SKM-1 treated with dmso at 0.1 percent for 144 hours (cell line): ENCODE results near the gene TPP2.

Source experiments
- DNase-seq: peaks from one replicate; lab custom pipeline; 2025; ENCODE audit not compliant: unreplicated experiment; lab: John Stamatoyannopoulos, UW

Gene TPP2

GRCh38 chr13:102651892-102652291, 55.1 kb downstream of the TPP2 start:
- DNase-seq: no peak

DNA sequence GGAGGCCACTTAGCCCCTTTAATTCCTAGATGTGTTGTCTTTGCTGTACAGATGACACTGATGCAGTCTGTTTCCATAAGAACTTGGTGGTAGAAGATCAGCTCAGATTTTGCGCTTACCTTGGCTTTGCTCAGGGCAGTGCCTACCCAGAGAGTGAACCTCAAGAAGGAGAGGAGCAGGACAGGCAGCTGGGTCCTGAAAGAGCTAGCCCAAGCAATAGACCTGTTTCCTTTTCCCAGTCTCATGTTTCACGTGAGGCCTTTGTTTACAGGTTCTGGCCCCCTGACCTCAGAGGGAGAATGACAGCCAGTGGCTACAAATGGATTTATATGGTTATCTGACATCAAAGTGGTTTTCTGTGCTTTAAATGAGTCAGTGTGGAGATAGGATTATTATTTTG, 58.0 kb downstream of the TPP2 start:
- no peak for DNase-seq

GRCh38 chr13:102657630-102658029, 60.8 kb downstream of the TPP2 start:
- DNase-seq: no peak

- DNase-seq: no peak
Observed at GRCh38 chr13:102658660-102659059, 61.9 kb downstream of the TPP2 start.

DNA sequence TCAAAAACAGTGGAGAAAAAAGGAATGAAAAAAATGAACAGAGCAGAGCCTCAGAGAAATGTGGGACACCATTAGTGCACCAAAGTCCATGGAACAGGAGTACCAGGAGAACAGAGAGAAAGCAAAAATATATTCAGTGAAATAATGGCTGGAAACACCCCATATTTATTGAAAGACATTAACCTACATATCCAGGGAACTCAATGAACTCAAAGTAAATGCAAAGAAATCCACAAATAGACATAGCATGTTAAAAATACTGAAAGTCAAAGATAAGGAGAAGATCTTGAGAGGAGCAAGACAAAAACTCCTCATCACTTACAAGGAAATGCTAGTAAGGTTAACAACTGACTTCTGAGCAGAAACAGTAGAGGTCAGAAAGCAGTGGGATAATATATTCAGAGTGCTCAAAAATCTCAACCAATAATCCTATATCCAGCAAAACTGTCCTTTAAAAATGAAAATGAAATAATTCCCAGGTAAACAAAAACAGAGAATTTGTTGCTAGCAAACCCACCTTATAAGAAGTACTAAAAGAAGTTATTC, 62.5 kb downstream of the TPP2 start:
- no peak for DNase-seq

- DNase-seq: no peak
Observed at GRCh38 chr13:102667023-102667422, 70.2 kb downstream of the TPP2 start.

GRCh38 chr13:102667911-102668310, 71.1 kb downstream of the TPP2 start:
- no peak for DNase-seq

DNA sequence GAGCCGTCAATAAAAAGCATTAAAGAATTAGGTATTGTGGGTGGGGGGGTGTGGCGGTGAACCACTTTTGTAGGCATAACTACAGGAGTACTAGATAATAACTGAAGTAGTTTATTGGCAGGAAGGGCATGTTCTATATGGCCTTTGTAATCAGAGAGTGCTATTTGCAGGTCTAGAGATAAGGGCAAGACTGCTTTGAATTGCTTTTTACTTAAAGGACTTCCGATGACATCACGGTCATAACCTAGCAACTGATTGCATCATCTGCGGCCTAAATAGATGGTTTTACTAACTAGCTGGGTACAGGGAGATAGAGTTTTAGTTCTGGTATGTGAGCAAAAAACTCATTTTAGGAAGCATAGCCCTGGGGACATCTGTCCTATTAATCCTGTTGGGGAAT, 73.3 kb downstream of the TPP2 start:
- no peak for DNase-seq

GRCh38 chr13:102675115-102675514, 78.3 kb downstream of the TPP2 start:
- DNase-seq: no peak

- no peak for DNase-seq
Observed at GRCh38 chr13:102677122-102677521, 80.3 kb downstream of the TPP2 start.

DNA sequence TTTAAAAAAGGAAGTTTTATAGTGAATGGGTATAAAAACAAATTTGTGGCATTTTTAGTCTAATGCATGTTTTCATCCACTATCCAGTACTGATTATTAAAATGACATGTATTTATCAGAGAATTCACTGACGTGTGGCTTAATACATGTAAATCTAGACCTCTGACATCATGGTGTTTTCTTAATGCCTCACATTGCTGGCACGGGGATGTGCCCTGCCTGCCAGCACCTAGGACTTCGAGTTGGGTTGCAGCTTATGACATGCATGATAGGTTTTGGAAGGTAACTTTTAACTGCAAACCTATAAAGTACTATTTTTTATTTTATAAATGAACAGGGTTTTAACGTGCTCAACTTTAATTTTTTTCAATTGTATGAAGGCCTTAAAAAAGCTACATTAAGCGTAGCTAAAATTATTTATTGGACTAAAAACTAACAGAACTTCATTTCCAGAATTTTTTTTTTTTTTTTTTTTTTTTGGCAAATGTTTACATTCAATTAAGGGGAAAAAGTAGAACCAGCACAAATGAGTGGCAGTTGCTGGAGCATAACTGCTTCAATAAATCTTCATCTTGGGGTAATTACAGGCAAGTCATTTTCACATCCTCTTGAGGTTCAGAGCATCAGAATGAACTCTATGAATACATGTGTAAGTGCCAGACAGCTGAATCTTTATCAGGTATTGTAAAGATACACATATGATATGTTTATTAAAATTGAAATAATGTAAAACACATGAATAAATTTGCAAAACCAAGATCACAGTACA, 81.7 kb downstream of the TPP2 start:
- DNase-seq: no peak

DNA sequence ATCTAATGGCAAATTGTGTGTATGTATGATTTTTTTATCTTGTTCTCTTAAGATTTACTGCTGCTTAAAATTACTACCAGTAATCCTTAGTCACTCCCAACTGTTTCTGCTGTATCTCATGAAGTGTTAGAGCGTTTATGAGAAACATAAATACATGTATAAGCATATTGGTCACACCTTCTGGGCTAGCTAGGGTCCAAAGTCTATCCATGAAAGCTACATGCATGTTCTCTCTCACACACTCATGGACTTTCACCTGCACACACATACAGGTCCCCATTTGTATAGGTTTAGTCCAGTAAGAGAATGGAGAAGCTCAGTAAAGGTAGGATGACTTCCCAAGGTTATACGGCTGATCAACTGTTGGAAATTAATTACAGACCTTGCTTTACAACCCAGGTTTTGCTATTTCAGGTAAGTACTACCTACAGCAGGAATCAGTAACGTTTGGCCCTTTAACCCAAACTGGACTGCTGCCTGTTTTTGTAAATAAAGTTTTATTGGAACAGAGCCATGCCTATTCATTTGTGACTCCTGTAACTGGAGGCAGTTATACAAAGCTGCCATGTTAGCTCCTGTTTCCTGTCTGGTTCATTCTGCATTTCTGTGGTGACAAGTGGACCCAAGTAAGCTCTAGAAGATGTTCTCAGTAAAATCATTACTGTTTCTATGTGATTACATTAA, 82.8 kb downstream of the TPP2 start:
- DNase-seq: no peak

- DNase-seq: no peak
Observed at GRCh38 chr13:102680133-102680717, 83.4 kb downstream of the TPP2 start.

DNA sequence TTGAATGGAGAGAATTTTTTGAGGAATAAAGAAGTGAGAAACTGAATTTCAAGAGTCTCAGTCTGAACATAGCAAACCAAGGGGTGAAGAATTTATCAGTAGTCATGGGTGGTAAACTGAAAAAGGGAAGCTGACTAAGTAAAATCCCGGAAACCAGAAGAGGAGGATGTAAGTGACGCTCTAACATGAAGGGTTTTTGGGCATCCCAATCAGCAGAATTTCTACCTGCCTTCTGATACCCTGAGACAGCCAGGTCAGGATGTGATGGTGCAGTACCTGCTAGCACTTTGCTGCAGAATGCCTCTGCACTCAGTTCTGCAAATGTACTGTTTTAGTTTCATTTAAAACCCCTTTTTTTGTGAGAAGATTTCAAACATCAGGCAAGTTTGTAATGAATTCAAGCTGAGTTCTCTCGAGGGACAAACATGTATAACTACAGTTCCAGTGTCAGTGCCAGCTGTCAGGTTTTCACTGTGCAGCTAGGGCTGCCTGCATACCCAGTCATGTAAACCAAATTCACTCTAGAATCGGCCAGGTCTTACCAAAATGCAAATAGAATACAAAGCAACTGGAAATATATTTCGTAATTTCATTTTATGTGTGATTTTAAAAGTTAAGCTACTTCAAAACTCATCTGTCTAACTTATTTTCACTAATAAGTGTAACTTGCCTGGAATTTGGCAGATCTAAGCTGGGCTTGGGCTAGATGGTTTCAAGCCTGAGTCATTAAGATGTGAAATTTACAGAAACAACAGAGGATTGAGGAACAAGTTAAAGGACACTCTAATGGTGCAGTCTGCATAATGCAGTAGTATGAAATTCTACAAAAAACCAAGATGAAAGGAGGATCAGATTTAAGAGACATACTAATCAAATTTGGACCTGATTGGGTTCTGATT, 84.3 kb downstream of the TPP2 start:
- DNase-seq: peak; percentile 79

GRCh38 chr13:102682211-102682610, 85.4 kb downstream of the TPP2 start:
- DNase-seq: no peak

DNA sequence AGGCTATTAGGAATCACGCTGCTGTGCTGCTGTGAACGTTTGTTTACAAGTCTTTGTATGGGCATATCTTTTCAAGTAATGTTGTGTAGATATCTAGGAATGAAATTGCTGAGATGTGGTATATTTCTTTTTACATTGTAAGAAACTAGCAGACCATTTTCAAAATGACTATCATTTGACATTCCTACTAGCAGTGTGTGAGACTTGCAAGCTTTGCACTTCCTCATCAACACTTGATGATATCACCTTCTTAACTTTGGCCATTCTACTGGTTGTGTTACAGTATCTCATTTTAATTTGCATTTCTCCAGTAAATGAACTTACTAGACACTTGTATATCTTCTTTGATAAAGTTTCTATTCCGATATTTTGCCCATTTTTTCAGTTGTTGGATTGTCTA, 85.9 kb downstream of the TPP2 start:
- DNase-seq: no peak

DNA sequence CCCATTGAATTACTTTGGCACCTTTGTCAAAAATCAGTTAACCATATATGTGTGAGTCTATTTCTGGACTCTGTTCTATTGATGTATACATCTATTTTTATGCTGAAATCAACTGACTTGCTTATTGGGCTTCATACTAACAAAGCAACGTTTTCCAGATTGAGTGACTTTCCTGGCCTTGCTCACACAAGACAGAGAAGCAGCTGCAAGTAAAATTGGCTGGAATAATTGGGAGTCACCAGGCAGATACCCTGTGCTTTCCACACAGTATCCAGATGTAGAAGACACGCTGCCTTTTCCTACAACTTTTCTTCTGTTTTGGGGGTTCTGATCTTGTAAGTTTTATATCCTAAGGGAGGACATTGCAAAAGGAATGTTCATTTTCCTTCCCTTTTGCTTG, 86.9 kb downstream of the TPP2 start:
- no peak for DNase-seq

GRCh38 chr13:102686024-102686423, 89.2 kb downstream of the TPP2 start:
- DNase-seq: no peak

GRCh38 chr13:102687520-102687919, 90.7 kb downstream of the TPP2 start:
- DNase-seq: no peak

- DNase-seq: no peak
Observed at GRCh38 chr13:102688306-102688973, 91.7 kb downstream of the TPP2 start.
